Glutamatergic neuron (in vitro differentiated cells): ENCODE results near the gene FAF1. TPM values are rescaled to one million over a fixed set of nuclear protein-coding genes. Genes with fewer than 3 reads are reported as not detected.
A peak's percentile ranks its signal among the peaks of the same experiment; 100 is the strongest.
"Not testable (repeated sequence)": the region's sequence is repeated elsewhere in the genome, so short reads cannot be mapped to it uniquely, and the experiment has no call there.

Source experiments
- DNase-seq: peaks from one replicate; pipeline ENCODE4 v3.0.0; 2022
- H3K27ac Mint-ChIP-seq: one replicate; pipeline ENCODE4 v1.8.0; 2020; ENCODE audit warnings: mild to moderate bottlenecking, mixed read lengths, inconsistent platforms; ENCODE audit not compliant: unreplicated experiment
- H3K27me3 Mint-ChIP-seq: one replicate; pipeline ENCODE4 v1.8.0; 2020; ENCODE audit warnings: mild to moderate bottlenecking, moderate library complexity, mixed read lengths, inconsistent platforms; ENCODE audit not compliant: unreplicated experiment
- H3K36me3 Mint-ChIP-seq: one replicate; pipeline ENCODE4 v1.8.0; 2020; ENCODE audit warnings: mild to moderate bottlenecking, mixed read lengths, inconsistent platforms; ENCODE audit not compliant: unreplicated experiment
- H3K4me1 Mint-ChIP-seq: one replicate; pipeline ENCODE4 v1.8.0; 2020; ENCODE audit warnings: mild to moderate bottlenecking, low read depth, mixed read lengths, inconsistent platforms; ENCODE audit not compliant: unreplicated experiment
- H3K4me3 Mint-ChIP-seq: one replicate; pipeline ENCODE4 v1.8.0; 2020; ENCODE audit warnings: mild to moderate bottlenecking, mixed read lengths, inconsistent platforms; ENCODE audit not compliant: unreplicated experiment
- H3K9me3 Mint-ChIP-seq: one replicate; pipeline ENCODE4 v1.8.0; 2020; ENCODE audit warnings: mild to moderate bottlenecking, moderate library complexity, mixed read lengths, inconsistent platforms; ENCODE audit not compliant: unreplicated experiment
- total RNA-seq: library from RNA; stranded (reverse); fragmentation: NEBNext Ultra II Directional; extraction: Animal tissue kit (Norgen Biotek cat#: 25700); gene quantifications from one replicate; pipeline ENCODE4 v1.2.1, GENCODE V29; 2021; ENCODE audit not compliant: unreplicated experiment
- TF ChIP-seq, protein P1 (sequence below): fragments of 200-600 bp; sonication (generic); IDR thresholded peaks from one replicate; pipeline ENCODE4 v1.5.0; 2021; ENCODE audit not compliant: partially characterized antibody, unreplicated experiment

The FAF1 gene
- total RNA-seq, 1 donor from 2014 or later = 57.3 TPM

DNA sequence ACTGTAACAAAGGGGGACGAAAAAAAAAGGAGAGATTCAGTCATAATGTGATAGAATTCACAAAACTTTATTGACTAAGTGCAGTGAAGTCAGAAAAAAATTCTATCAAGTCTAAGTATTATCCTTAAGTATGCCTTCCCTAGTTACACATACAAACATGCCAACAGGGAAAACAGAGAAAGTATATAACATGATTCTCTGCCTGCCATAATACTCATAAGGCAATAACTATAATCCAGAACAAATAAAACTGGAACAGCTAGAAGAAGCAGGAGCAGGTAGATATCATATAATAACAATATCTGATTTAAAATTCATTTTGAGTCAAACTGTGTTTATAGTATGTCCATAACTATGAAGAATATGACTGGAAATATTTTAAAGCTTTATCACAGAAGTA, 184.3 kb downstream of the FAF1 start:
- Mint-ChIP-seq H3K27ac (no peak overlapping the region), H3K36me3 (peaks cover 6% of the 10 kb centered on the region)
- TF ChIP-seq, protein P1, sequence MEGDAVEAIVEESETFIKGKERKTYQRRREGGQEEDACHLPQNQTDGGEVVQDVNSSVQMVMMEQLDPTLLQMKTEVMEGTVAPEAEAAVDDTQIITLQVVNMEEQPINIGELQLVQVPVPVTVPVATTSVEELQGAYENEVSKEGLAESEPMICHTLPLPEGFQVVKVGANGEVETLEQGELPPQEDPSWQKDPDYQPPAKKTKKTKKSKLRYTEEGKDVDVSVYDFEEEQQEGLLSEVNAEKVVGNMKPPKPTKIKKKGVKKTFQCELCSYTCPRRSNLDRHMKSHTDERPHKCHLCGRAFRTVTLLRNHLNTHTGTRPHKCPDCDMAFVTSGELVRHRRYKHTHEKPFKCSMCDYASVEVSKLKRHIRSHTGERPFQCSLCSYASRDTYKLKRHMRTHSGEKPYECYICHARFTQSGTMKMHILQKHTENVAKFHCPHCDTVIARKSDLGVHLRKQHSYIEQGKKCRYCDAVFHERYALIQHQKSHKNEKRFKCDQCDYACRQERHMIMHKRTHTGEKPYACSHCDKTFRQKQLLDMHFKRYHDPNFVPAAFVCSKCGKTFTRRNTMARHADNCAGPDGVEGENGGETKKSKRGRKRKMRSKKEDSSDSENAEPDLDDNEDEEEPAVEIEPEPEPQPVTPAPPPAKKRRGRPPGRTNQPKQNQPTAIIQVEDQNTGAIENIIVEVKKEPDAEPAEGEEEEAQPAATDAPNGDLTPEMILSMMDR = no peak

DNA sequence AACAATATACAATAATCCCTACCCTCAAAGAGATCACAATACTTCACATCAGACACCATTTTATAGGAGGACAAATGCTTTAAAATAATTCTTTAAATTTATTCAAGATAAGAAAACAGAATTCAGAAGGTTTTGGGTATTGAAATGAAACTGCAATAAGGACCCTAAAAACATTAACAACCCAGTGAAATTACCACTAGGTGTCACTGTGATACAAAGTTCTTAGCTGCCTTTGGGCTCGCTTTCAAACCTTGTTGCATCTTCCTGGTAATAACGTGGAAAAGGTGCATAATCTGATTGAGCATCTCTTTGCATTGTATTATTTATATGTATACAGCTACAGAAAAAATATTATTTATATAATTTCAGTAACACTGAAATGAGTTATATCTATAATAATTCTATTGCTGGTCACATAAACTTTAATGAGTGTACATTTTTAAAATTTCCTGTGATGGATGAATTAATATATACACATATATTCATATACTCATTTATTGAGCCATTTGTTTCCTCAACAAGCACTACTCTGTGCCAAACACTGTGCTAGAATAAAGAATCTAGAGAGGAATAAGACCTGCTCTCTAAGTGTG, 185.2 kb downstream of the FAF1 start:
- H3K9me3 Mint-ChIP-seq = no peaks in the 10 kb centered on the region
- no peaks in the 10 kb centered on the region for H3K4me1 Mint-ChIP-seq
- no peaks in the 10 kb centered on the region for H3K36me3 Mint-ChIP-seq
- peaks cover 1% of the 10 kb centered on the region for H3K27me3 Mint-ChIP-seq
- H3K4me3 Mint-ChIP-seq = no peak overlapping the region
- TF ChIP-seq, protein P1 = peak; percentile 79
- H3K27ac Mint-ChIP-seq = no peak overlapping the region
- DNase-seq = no peak

More for the DNA sequence above, 184.3 kb downstream of the FAF1 start:
- Mint-ChIP-seq H3K9me3 (no peaks in the 10 kb centered on the region), H3K4me1 (no peaks in the 10 kb centered on the region), H3K4me3 (no peak overlapping the region), H3K27me3 (peaks cover 4% of the 10 kb centered on the region)
- no peak for DNase-seq

DNA sequence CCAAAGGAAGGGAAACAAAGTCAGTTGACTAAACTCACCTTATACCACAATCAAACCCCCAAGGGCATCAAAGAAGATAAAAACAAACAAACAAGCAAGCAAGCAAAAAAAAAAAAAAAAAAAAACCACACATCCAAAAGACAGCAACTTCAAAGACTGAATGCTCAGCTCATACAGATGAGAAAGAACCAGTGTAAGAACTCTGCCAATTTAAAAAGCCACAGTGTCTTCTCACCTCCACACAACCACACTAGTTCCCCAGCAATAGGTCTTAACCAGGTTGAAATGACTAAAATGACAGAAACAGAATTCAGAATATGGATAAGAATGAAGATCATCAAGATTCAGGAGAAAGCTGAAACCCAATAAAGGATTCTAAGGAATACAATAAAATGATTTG, 193.4 kb downstream of the FAF1 start:
- TF ChIP-seq, protein P1 = no peak
- Mint-ChIP-seq H3K36me3 (peaks cover 5% of the 10 kb centered on the region), H3K27ac (no peak overlapping the region), H3K4me3 (no peak overlapping the region), H3K27me3 (no peaks in the 10 kb centered on the region), H3K4me1 (no peaks in the 10 kb centered on the region), H3K9me3 (peaks cover 3% of the 10 kb centered on the region)
- DNase-seq = no peak

DNA sequence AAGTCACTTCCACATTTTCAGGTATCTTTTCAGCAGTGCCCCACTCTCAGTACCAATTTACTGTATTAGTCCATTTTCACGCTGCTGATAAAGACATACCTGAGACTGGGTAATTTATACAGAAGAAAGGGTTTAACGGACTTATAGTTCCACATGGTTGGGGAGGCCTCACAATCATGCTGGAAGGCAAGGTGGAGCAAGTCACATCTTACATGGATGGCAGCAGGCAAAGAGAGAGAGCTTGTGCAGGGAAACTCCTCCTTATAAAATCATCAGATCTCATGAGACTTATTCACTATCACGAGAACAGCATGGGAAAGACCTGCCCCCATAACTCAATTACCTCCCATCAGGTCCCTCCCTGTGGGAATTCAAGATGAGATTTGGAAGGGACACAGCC, 203.5 kb downstream of the FAF1 start:
- peaks cover 27% of the 10 kb centered on the region for H3K36me3 Mint-ChIP-seq
- H3K4me3 Mint-ChIP-seq, H3K4me1 Mint-ChIP-seq, DNase-seq, H3K9me3 Mint-ChIP-seq, H3K27ac Mint-ChIP-seq, H3K27me3 Mint-ChIP-seq: not testable (repeated sequence)

DNA sequence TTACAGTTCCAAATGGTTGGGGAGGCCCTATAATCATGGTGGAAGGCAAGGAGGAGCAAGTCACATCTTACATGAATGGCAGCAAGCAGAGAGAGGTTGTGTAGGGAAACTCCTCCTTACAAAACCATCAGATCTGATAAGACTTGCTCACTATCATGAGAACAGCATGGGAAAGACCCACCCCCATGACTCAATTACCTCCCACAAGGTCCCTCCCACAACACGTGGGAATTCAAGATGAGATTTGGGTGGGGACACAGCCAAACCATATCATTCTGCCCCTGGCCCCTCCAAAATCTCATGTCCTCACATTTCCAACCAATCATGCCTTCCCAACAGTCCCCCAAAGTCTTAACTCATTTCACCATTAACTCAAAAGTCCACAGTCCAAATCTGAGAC, 205.3 kb downstream of the FAF1 start:
- not testable (repeated sequence) for H3K9me3 Mint-ChIP-seq, DNase-seq, H3K27ac Mint-ChIP-seq, H3K4me1 Mint-ChIP-seq, H3K4me3 Mint-ChIP-seq, H3K27me3 Mint-ChIP-seq
- peaks cover 21% of the 10 kb centered on the region for H3K36me3 Mint-ChIP-seq

DNA sequence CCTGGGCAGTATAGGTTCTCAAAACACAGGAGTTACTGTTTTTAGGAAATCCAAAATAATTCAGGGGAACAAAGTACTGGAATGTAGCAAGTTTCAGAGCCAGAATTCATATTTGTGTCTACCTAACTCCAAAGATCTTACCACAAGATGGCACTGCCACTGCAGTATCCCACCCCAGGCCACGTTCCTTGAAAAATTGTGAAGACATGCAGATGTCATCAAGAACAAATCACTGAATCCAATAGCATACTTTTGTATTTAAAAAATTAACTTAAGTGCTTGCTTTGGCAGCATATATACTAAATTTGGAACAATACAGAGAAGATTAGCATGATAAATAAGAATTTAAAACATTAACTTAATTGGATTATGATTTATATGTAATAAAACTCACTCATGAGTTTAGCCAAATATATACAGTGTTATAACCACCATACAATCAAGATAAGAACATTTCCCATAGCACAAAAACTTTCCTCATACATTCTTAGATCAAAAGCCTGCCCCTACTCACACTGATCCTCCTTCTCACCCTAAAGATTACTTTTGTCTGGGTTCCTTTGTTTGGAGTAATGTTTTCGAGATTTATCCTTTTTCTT, 209.9 kb downstream of the FAF1 start:
- H3K9me3 Mint-ChIP-seq = peaks cover 2% of the 10 kb centered on the region
- H3K4me3 Mint-ChIP-seq = no peak overlapping the region
- H3K36me3 Mint-ChIP-seq = peaks cover 6% of the 10 kb centered on the region
- no peaks in the 10 kb centered on the region for H3K4me1 Mint-ChIP-seq
- DNase-seq = peak; percentile 22
- no peaks in the 10 kb centered on the region for H3K27me3 Mint-ChIP-seq
- H3K27ac Mint-ChIP-seq = no peak overlapping the region
- TF ChIP-seq, protein P1 = peak; percentile 18
